Activated CD4-positive, CD25-positive, alpha-beta regulatory T cell treated with anti-CD3 and anti-CD28 coated beads, Interleukin-2, amount 50 U/mL, for 16 hours (primary cell): ENCODE results near the gene GRB7.
"Not testable (repeated sequence)": the region's sequence is repeated elsewhere in the genome, so short reads cannot be mapped to it uniquely, and the experiment has no call there.

Experiments used
- DNase-seq: peaks from one replicate; pipeline ENCODE4 v3.0.0-alpha.2; 2020; ENCODE audit warnings: low read depth, low spot score

GRB7 gene

DNA sequence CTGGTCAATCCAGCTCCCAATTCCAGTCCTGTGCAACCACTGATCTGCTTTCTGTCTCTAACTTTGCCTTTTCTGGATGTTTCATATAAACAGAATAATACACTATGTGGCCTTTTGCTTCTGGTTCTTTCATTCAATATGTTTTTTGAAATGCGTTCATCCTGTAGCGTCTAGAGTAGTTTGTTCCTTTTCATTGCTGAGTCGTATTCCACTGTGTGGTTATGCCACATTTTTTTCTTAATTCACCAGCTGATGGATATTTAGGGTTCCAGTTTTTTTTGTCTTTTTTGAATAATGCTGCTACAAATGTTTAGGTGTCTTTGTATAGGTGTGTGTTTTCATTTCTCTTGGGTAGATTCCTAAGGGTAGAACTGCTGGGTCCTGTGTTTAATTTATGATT is 5.2 kb upstream of the GRB7 start:
- DNase-seq, result no peak

GRCh38 chr17:39735882-39736281 is 1.9 kb upstream of the GRB7 start:
- no peak for DNase-seq

DNA sequence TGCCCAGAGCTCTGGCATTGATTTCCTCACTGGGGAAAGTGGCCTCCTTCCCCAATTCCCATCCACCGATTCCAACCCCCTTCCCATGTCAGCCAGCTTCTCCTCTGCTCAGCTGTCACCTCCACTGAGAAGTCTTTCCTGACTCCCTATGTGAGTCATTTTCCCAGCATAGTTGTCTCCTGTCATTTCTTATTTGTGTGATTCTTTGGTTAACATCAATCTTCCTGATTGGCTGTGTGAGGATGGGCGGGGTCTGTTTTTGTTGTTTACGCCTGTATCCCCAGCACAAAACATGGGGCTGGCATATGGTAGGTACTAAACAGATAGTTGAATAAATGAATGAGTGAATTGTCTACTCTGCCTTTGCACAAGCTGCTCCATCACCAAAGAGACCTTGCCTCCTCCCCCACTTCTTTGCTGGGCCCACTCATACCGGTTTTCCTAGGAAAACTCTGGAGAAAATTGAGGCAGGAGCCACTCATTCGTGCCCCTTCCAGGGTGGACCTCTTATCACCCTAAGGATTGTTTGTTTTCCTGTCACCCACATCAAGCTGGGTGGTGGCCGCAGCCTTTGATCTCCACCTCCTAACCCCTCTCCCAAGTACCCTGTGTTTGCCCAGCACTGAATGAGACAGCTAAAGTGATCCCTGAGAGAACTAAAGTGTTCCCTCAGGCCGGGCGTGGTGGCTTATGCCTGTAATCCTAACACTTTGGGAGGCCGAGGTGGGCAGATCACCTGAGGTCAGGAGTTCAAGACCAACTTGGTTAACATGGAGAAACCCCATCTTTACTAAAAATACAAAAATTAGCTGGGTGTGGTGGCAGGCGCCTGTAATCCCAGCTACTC is 1.2 kb upstream of the GRB7 start:
- DNase-seq, result no peak

- DNase-seq, result no peak
Observed at GRCh38 chr17:39737206-39737759, 455 bp upstream of the GRB7 start.

DNA sequence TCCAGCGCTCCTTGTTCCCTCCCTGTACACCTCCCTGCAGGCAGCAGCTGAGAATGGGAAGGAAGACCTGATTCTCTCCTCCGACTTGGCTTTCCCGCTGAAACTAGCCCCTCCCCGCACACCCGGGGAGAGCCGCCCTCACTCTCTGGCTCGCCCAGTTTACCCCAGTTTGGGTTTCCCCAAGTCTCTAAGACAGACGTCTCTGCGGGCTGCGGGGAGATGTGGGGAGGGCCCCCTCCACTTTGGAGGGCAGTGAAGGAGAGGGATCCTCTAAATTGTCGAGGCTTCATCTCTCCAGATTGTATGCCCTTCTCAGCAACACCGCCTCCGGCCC is 797 bp downstream of the GRB7 start:
- DNase-seq, result no peak

DNA sequence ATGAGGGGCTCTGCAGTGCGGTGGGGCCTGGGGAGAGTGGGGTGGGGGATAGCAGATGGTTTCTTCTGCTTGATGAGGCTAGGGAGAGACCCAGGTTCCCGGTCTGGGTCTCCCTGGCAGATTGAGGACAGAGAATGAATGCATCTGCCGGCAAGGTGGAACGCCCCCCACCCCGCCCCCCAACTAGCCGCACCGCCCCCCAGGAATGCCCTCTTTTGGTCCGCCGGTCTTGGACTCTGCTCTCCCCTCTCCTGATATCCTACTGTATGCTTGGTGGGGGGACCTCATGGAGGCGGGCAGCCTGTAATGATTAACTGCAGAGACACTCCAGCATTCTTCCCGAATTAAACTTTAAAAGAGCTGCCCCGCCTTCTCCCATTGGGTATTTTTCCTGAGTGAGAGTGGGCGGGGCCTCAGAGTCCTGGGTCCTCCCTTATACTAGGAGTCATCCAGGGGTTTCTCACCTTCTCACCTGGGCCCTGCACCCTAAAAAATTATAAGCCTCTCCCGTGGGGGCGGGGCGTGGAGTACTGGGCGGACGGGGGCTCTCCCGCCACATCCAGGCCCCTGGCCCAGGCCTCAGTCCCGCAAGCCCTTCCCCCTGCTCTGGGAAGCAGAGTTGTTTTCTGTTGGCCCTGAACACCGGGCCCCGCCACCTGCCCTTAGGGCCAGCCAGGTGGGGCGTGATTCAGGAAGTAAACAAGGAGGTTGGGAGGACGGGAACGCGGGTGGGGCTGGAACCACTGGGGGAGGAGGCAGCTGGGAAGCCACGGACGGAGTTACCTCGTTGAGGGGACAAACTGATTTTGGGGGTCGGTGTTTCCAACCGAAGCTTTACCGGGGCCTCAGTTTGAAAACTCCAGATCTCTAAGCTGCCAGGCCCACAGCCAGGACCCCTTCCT is 1.5 kb downstream of the GRB7 start:
- DNase-seq, result no peak

DNA sequence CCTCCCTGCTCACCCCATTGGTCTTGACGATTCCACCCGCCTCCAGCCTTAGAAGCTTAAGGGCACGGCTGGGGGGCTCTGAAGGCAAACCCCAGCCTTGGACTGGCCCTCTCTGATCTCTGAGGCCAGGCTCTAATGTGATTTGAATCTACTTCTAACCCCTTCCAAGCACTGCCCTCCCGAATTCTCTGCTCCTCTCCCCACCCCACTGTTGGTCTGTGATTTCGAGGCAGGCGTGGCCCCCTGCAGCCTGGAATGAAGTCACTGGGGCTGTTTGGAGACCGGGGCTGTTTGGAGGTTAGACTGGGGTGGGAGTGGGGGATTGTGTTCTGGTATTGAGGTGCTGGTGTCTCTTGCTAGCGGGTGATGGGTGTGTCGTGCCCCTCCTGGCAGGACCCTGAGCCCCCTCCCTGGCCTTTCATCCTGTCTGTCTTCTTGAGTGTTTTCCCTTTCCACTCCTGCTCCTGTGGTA is 2.2 kb downstream of the GRB7 start:
- no peak for DNase-seq

DNA sequence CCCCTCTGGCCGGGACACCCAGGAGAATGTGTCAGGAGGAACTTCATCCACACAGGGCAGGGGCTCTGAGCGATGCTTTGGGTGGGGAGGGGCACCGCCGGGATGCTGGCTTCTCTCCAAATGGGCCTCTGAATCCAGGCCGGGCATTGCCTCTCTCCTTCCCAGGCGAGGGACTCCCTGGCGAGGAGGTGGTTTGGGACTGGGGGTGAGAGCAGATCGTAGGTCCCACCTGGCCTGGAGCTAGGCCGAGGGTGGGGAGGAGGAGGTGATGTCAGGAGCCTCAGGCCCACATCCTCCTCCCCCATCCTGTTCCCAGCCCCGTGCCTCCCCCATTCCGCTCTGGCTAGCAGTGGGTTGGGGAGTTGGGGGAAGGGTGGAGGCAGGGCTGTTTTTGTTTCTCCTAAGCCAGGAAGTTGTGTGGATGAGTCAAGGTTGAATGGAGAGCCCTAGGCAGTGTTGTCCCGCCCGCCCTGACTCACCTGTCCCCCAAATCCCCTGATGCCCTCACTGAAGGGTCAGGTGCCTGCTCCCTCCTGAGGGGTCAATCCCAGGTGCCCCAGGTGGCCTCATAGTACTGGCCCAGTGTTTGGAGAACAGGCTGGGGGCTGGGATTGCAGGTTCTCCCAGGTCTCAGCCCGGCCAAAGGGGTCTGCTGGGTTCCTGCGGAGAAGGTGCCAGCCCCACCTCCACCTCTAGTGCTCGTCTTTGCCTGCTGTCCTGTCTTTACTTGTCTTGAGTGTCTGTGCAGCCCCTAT is 2.8 kb downstream of the GRB7 start:
- DNase-seq, result no peak

GRCh38 chr17:39742126-39742855 is 4.6 kb downstream of the GRB7 start:
- DNase-seq, result no peak

DNA sequence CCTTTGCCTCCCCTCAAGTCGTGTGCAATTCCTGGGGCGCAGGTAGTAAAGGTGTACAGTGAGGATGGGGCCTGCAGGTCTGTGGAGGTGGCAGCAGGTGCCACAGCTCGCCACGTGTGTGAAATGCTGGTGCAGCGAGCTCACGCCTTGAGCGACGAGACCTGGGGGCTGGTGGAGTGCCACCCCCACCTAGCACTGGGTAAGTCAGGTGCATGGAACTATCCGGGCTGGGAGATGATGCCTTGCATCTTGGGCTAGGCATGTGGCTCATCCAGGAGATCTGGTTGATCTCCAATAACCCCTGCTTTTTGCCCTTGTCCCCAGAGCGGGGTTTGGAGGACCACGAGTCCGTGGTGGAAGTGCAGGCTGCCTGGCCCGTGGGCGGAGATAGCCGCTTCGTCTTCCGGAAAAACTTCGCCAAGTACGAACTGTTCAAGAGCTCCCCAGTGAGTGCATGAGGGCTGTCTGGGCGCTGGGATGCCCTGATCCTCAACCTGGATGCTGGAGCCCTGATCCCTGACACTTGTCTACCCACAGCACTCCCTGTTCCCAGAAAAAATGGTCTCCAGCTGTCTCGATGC is 5.2 kb downstream of the GRB7 start:
- DNase-seq, result no peak

DNA sequence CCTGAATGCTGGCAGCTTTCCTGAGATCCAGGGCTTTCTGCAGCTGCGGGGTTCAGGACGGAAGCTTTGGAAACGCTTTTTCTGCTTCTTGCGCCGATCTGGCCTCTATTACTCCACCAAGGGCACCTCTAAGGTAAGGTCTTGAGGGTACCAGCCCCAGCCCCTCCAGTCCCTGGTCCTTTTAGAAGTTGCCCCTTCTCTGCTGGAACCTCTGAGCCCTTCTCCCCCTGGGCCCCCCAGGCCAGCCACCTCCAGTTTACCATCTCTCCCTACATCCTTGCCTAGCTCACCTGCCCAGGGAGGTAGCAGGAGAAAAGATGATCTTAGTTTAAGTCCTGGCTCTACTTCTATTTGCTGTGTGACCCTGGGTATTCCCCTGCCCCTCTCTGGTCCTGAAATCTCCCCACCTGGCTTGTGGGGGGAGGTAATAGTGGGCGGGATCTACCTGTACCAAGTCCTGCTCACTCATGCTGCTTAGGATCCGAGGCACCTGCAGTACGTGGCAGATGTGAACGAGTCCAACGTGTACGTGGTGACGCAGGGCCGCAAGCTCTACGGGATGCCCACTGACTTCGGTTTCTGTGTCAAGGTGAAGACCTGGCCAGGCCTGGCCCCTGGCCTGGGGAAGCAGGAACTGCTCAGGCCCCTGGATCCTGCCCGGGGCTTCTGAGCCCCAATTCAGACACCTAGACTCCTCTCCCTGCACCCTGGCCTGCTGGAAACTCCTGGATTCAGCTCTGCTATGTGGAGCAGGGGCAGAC is 6.5 kb downstream of the GRB7 start:
- no peak for DNase-seq

DNA sequence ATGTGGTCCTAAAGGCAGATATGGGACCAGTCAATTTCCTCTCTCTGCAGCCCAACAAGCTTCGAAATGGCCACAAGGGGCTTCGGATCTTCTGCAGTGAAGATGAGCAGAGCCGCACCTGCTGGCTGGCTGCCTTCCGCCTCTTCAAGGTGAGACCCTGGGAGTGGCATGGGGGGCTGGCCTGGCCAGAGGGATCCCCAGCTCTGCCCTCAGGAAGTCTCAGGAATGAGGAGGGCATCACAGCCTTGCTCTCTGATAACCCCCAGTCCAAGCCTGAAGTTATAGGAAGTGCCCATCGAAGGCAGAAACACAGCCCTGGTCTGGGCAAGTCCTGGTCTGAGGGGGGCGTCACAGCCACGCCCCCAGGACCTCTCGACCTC is 7.1 kb downstream of the GRB7 start:
- no peak for DNase-seq

- DNase-seq, result no peak
Observed at GRCh38 chr17:39745335-39746144, 7.8 kb downstream of the GRB7 start.

GRCh38 chr17:39746145-39746461 is 8.4 kb downstream of the GRB7 start:
- no peak for DNase-seq

DNA sequence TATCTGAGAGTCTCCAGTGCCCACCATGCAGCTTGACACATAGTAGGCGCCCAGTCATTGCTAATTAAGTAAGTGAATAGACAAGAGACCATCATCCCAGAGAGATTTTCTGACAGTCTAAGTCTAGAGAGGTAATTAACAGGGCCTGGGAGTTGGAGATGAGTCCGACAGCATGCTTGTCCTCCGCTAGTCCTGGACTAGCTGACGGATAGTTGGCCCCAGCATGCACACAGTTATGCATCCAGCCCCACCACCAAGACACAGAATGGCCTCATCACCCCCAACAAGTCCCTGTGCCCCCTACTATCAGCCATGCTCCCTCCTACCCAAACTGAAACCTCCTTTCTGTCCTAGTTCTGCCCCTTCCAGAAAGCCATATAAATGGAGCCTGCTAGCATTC is 10.0 kb downstream of the GRB7 start:
- DNase-seq, result no peak

DNA sequence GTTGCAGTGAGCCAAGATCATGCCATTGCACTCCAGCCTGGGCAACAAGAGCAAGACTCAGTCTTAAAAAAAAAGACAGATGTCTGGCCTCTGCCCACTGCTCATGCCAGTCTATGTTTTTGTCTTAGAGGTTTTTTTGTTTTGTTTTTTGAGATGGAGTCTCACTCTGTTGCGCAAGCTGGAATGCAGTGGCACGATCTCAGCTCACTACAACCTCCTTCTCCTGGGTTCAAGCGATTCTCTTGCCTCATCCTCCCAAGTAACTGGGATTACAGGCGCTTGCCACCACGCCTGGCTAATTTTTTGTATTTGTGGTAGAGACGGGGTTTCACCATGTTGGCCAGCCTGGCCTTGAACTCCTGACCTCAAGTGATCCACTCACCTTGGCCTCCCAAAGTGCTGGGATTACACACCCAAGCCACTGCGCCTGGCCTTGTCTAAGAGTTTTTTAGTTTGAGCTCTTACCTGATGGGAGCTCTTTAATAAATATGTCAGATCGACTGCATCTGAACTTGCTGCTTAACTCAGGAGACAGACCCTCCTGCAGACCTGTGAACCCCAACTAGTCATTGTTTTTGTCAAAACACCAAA is 10.8 kb downstream of the GRB7 start:
- not testable (repeated sequence) for DNase-seq

GRCh38 chr17:39750131-39751015 is 12.6 kb downstream of the GRB7 start:
- DNase-seq, result no peak

DNA sequence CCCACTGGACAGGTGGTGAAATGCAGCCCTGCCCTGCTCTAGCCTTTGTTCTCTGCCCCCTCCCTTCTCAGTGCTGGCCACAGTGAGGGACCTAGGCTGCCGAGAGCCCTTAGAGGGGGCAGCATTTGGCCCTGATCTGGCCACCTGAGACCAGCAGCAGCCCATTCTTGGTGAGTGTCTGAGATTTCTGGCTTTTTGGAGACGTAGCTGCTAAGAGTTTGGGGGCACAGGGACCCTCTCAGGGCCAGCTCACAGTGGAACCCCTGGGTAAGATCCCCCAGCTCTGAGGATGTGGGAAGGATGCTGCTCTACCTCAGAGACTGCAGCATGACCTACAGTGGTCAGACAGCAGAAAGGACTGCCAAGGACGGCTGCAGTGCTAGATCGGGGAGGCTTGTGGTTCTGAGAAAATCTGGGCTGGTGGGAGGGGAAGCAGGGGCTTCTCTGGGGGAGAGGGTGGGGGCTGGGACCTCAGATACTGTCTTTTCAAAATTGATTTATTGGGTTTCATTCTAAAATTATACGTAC is 13.3 kb downstream of the GRB7 start:
- DNase-seq, result no peak
